Measurements from ENCODE around the gene P3H1.

GRCh38 chr1:42750041-42750440 is 16.8 kb downstream of the P3H1 start:
- TF ChIP-seq TAF1 (IDR thresholded peaks at IDR 0.05; ENCODE audit: borderline replicate concordance, low read depth, low read length) (no peak), RAD21 (IDR thresholded peaks at IDR 0.05; ENCODE audit: low read length) (no peak), CTCF (IDR thresholded peaks at IDR 0.05) (no peak), EZH2phosphoT487 (IDR thresholded peaks at IDR 0.05; ENCODE audit: borderline replicate concordance, low read depth) (no peak), TEAD4 (IDR thresholded peaks at IDR 0.05; ENCODE audit: borderline replicate concordance, insufficient read depth) (no peak), USF2 (IDR thresholded peaks at IDR 0.05; ENCODE audit: borderline replicate concordance, low read depth, low read length) (no peak), CHD2 (IDR thresholded peaks at IDR 0.05; ENCODE audit: low read length, partially characterized antibody) (no peak), YY1 (IDR thresholded peaks at IDR 0.05; ENCODE audit: low read depth) (no peak), RCOR1 (IDR thresholded peaks at IDR 0.05; ENCODE audit: low read length) (no peak), GABPA (IDR thresholded peaks at IDR 0.05; ENCODE audit: low read depth) (no peak)

Measured in SK-N-SH (cell line).